Measurements from ENCODE around the gene MYCT1.

Gene MYCT1

GRCh38 chr6:152765331-152765730 is 67.6 kb downstream of the MYCT1 start:
- ChIA-PET CTCF (no interaction called here), POLR2A (no interaction called here)
- no peak for DNase-seq (ENCODE audit: extremely low spot score)
- TF ChIP-seq FOXK2 (IDR thresholded peaks at IDR 0.05), result no peak
- TF ChIP-seq ELF4 (IDR thresholded peaks at IDR 0.05), result no peak
- TF ChIP-seq HDGF (IDR thresholded peaks at IDR 0.05; ENCODE audit: borderline replicate concordance), result no peak
- no peak for TF ChIP-seq ARNT (IDR thresholded peaks at IDR 0.05)
- TF ChIP-seq L3MBTL2 (conservative IDR thresholded peaks at IDR 0.05), result no peak
- TF ChIP-seq SP1 (IDR thresholded peaks at IDR 0.05), result no peak

GRCh38 chr6:152769159-152769558 is 71.5 kb downstream of the MYCT1 start:
- no peak for TF ChIP-seq SUZ12 (IDR thresholded peaks at IDR 0.05)
- no peak for TF ChIP-seq CTBP1 (IDR thresholded peaks at IDR 0.05; ENCODE audit: borderline replicate concordance)
- no peak for TF ChIP-seq HDGF (IDR thresholded peaks at IDR 0.05; ENCODE audit: borderline replicate concordance)
- TF ChIP-seq PKNOX1 (IDR thresholded peaks at IDR 0.05), result no peak
- TF ChIP-seq FOXM1 (IDR thresholded peaks at IDR 0.05; ENCODE audit: borderline replicate concordance), result no peak
- no peak for TF ChIP-seq BHLHE40 (IDR thresholded peaks at IDR 0.05; ENCODE audit: borderline replicate concordance)
- TF ChIP-seq ELF4 (IDR thresholded peaks at IDR 0.05), result no peak
- no peak for TF ChIP-seq TARDBP (IDR thresholded peaks at IDR 0.05)
- TF ChIP-seq FOXA1 (IDR thresholded peaks at IDR 0.05), result no peak
- no peak for TF ChIP-seq SP1 (IDR thresholded peaks at IDR 0.05)
- TF ChIP-seq ZNF384 (IDR thresholded peaks at IDR 0.05), result no peak
- no peak for TF ChIP-seq NFRKB (IDR thresholded peaks at IDR 0.05)
- no peak for TF ChIP-seq ARNT (IDR thresholded peaks at IDR 0.05)
- DNase-seq (ENCODE audit: extremely low spot score), result no peak
- ChIA-PET POLR2A (no interaction called here), CTCF (no interaction called here)

GRCh38 chr6:152769993-152770392 is 72.3 kb downstream of the MYCT1 start:
- TF ChIP-seq CTBP1 (IDR thresholded peaks at IDR 0.05; ENCODE audit: borderline replicate concordance) (no peak), FOXA1 (IDR thresholded peaks at IDR 0.05) (no peak), PKNOX1 (IDR thresholded peaks at IDR 0.05) (no peak), SUZ12 (IDR thresholded peaks at IDR 0.05) (no peak), HDGF (IDR thresholded peaks at IDR 0.05; ENCODE audit: borderline replicate concordance) (no peak), FOXM1 (IDR thresholded peaks at IDR 0.05; ENCODE audit: borderline replicate concordance) (no peak), ARNT (IDR thresholded peaks at IDR 0.05) (no peak), NFRKB (IDR thresholded peaks at IDR 0.05) (no peak), FOXK2 (IDR thresholded peaks at IDR 0.05) (no peak), BHLHE40 (IDR thresholded peaks at IDR 0.05; ENCODE audit: borderline replicate concordance) (no peak), ZNF384 (IDR thresholded peaks at IDR 0.05) (no peak), ELF4 (IDR thresholded peaks at IDR 0.05) (no peak), L3MBTL2 (conservative IDR thresholded peaks at IDR 0.05) (no peak), TARDBP (IDR thresholded peaks at IDR 0.05) (no peak)
- no peak for DNase-seq (ENCODE audit: extremely low spot score)
- ChIA-PET CTCF (no interaction called here), POLR2A (no interaction called here)

GRCh38 chr6:152771061-152771687 is 73.5 kb downstream of the MYCT1 start:
- DNase-seq (ENCODE audit: extremely low spot score), result no peak
- POLR2A ChIA-PET, result no interaction called here
- TF ChIP-seq NFRKB (IDR thresholded peaks at IDR 0.05) (no peak), HDGF (IDR thresholded peaks at IDR 0.05; ENCODE audit: borderline replicate concordance) (no peak), TARDBP (IDR thresholded peaks at IDR 0.05) (no peak), PKNOX1 (IDR thresholded peaks at IDR 0.05) (no peak), L3MBTL2 (conservative IDR thresholded peaks at IDR 0.05) (no peak), ZNF384 (IDR thresholded peaks at IDR 0.05) (no peak), FOXA1 (IDR thresholded peaks at IDR 0.05) (no peak), ELF4 (IDR thresholded peaks at IDR 0.05) (no peak), SP1 (IDR thresholded peaks at IDR 0.05) (no peak), CTBP1 (IDR thresholded peaks at IDR 0.05; ENCODE audit: borderline replicate concordance) (no peak), BHLHE40 (IDR thresholded peaks at IDR 0.05; ENCODE audit: borderline replicate concordance) (no peak), FOXK2 (IDR thresholded peaks at IDR 0.05) (no peak), SUZ12 (IDR thresholded peaks at IDR 0.05) (no peak)
- CTCF ChIA-PET, result no interaction called here
